Neural cell (in vitro differentiated cells): ENCODE results near the gene FOXI3.

Experiments
- CTCF ChIP-seq: fragments of 450-650 bp; IDR thresholded peaks from 2 replicates; pipeline ENCODE4 v1.5.1; 2014; ENCODE audit warnings: antibody characterized with exemption, mild to moderate bottlenecking, moderate library complexity; ENCODE audit not compliant: poor library complexity, severe bottlenecking
- EP300 ChIP-seq: fragments of 450-650 bp; conservative IDR thresholded peaks from 2 replicates; pipeline ENCODE4 v1.6.1; 2014; ENCODE audit warnings: antibody characterized with exemption, mild to moderate bottlenecking, moderate library complexity; ENCODE audit not compliant: poor library complexity, severe bottlenecking
- EZH2 ChIP-seq: fragments of 200-600, 300-800 bp; shearing (Covaris generic), sonication (generic); IDR thresholded peaks from 2 replicates; pipeline ENCODE4 v1.6.1; 2014; ENCODE audit warnings: antibody characterized with exemption, low read length, borderline replicate concordance, mild to moderate bottlenecking; ENCODE audit not compliant: insufficient read depth, poor library complexity, severe bottlenecking
- POLR2AphosphoS5 ChIP-seq: IDR thresholded peaks from 2 replicates; pipeline ENCODE4 v1.6.1; 2012
- RAD21 ChIP-seq: fragments of 450-650 bp; conservative IDR thresholded peaks from 2 replicates; pipeline ENCODE4 v1.6.1; 2014; ENCODE audit warnings: antibody characterized with exemption, mild to moderate bottlenecking, moderate library complexity
- REST ChIP-seq: IDR thresholded peaks from 2 replicates; pipeline ENCODE4 v1.6.1; 2012; ENCODE audit warnings: borderline replicate concordance
- SMC3 ChIP-seq: fragments of 450-650 bp; conservative IDR thresholded peaks from 2 replicates; pipeline ENCODE4 v1.6.1; 2014; ENCODE audit warnings: antibody characterized with exemption, mild to moderate bottlenecking, moderate library complexity; ENCODE audit not compliant: poor library complexity
- TAF1 ChIP-seq: IDR thresholded peaks from 2 replicates; pipeline ENCODE4 v1.6.1; 2012; ENCODE audit warnings: low read depth

GRCh38 chr2:88423733-88424132 lies 28.8 kb downstream of the FOXI3 start:
- no peak for TF ChIP-seq EZH2
- TF ChIP-seq POLR2AphosphoS5 = no peak
- no peak for TF ChIP-seq CTCF
- TF ChIP-seq EP300 = no peak
- TF ChIP-seq RAD21 = no peak
- no peak for TF ChIP-seq REST
- no peak for TF ChIP-seq SMC3
- no peak for TF ChIP-seq TAF1
